NB4 (cell line): ENCODE data around the gene MTMR3.

Experiments used
- POLR2A ChIP-seq: IDR thresholded peaks from 2 replicates; pipeline ENCODE4 v1.6.1; 2011; ENCODE audit warnings: mild to moderate bottlenecking; ENCODE audit not compliant: insufficient read length; ENCODE audit errors: extremely low read depth
- TF ChIP-seq, protein P1 (sequence below): IDR thresholded peaks from one replicate; pipeline ENCODE4 v1.5.1; 2012; ENCODE audit warnings: low read depth, low read length

DNA sequence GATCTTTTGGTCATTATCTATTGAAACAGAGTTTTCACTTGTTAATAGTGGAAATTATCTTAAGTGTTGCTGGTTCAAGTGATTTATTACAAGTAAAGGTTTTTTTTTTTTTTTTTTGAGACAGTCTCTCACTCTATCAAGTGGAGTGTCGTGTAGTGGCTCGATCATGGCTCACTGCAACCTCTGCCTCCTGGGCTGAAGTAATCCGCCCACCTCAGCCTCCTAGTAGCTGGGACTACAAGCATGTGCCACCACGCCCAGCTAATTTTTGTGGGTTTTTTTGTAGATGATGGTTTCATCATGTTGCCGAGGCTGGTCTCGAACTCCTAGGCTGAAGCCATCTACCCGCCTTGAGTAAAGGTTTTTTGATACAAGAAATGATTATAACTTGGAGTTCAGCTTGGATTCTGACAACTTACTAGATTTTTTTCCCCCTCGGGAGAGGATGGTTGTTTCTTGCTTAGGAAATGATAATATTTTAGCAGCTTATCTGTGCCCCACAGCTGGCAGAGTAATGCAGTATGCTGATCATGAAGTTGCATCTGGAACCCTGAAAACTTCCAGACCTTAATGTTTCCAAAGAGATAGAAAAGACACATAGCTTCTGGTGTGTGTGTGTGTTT lies 68.9 kb downstream of the MTMR3 start:
- TF ChIP-seq, protein P1, sequence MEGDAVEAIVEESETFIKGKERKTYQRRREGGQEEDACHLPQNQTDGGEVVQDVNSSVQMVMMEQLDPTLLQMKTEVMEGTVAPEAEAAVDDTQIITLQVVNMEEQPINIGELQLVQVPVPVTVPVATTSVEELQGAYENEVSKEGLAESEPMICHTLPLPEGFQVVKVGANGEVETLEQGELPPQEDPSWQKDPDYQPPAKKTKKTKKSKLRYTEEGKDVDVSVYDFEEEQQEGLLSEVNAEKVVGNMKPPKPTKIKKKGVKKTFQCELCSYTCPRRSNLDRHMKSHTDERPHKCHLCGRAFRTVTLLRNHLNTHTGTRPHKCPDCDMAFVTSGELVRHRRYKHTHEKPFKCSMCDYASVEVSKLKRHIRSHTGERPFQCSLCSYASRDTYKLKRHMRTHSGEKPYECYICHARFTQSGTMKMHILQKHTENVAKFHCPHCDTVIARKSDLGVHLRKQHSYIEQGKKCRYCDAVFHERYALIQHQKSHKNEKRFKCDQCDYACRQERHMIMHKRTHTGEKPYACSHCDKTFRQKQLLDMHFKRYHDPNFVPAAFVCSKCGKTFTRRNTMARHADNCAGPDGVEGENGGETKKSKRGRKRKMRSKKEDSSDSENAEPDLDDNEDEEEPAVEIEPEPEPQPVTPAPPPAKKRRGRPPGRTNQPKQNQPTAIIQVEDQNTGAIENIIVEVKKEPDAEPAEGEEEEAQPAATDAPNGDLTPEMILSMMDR = no peak
- no peak for TF ChIP-seq POLR2A
